GM21367 (cell line): ENCODE results near the gene GALNT13.
"Not testable (repeated sequence)": the region's sequence is repeated elsewhere in the genome, so short reads cannot be mapped to it uniquely, and the experiment has no call there.

Experiments
- ATAC-seq: cut with Tn5 transposase; IDR thresholded peaks from one replicate; pipeline ENCODE4 v1.9.1; 2021; ENCODE audit not compliant: unreplicated experiment

The GALNT13 gene

DNA sequence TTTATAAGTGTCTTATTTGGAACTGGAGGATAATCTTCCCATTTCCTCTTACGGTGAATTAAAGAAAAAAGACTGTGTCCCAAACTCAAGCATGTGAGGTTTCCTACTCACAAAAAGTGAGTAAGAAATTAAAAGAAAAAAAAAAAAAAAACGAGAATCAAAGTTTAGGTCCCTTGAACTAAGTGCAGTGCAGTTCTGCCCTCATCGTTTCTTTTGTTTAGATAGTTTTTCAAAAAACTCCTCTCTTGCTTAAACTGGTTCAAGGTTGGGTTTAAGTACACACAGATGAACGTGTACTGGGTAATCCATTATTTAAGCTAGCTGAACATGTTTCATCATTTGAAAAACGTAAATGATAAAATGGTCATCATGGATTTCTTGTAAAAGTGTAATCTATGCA is 590.9 kb downstream of the GALNT13 start:
- ATAC-seq = no peak

- ATAC-seq = no peak
Observed at GRCh38 chr2:154466226-154466625, 594.5 kb downstream of the GALNT13 start.

GRCh38 chr2:154470376-154470775 is 598.7 kb downstream of the GALNT13 start:
- ATAC-seq = no peak

GRCh38 chr2:154471492-154471891 is 599.8 kb downstream of the GALNT13 start:
- ATAC-seq = not testable (repeated sequence)

- ATAC-seq = no peak
Observed at GRCh38 chr2:154477319-154477718, 605.6 kb downstream of the GALNT13 start.

GRCh38 chr2:154480521-154480920 is 608.8 kb downstream of the GALNT13 start:
- ATAC-seq = no peak

- ATAC-seq = no peak
Observed at GRCh38 chr2:154481336-154481735, 609.6 kb downstream of the GALNT13 start.

GRCh38 chr2:154484338-154485099 is 612.8 kb downstream of the GALNT13 start:
- no peak for ATAC-seq

DNA sequence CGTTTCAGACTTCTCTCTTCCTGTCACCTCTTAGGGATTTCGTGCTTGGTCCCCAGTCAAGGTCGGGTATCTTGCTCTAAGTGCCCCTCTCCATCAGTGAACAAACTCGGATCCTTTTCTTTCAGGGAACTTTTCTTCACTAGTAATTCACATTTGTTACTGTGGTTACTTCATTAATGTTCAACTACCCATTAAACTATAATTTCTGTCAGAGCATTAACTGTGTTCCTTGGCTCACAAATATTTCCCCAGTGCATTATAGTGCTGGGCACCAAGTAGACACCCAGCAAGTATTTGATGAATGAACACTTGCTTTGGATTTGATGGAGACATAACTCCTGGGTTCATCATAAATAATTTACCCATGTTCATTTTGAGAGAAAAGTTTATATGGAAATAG is 617.1 kb downstream of the GALNT13 start:
- no peak for ATAC-seq

DNA sequence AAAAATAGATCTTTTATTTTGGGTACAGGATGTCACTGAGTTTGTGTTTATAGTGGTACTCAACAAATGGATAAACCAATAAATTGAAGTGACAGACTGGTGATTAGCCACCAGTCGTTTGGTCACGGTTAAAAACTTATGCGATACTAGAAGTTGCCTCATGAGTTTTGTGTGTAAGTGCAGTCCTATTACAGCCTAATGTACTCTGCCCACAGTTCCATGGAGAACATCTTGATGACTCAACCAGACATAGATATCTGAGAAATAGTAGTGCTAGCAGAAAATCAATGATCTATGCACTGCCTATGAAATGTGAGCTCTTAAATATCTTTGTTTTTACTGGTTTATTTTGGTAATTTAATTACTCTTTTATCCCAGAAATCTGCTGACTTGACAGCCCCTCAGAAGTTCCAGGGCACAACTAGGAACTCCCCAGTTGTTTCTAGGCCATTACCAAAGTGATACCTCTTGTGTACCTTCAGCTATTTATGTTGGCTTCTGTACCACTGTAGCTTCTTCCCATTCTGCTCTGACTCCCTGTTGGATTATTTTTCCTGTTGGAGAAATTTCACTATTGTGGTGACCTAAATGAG is 617.6 kb downstream of the GALNT13 start:
- ATAC-seq = no peak

DNA sequence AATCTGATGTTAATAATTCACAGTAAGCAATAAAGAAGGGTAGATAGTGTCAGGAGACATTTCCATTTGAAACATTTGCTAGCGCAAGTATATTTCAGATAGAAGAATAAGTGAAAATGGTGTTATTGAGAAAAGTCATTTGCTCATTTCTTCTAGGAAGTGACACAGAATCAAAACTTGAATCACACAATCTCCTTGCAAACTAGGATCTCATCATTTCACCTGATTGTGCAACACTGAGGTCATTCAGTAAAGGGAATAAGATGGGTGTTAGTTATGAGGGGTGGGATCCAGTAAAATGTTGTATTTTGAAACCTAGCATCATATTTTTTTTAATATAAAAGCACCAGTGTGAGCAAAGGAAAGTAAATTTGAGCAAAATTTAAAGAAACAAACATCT is 618.8 kb downstream of the GALNT13 start:
- no peak for ATAC-seq

- ATAC-seq = no peak
Observed at GRCh38 chr2:154495455-154495868, 623.7 kb downstream of the GALNT13 start.

DNA sequence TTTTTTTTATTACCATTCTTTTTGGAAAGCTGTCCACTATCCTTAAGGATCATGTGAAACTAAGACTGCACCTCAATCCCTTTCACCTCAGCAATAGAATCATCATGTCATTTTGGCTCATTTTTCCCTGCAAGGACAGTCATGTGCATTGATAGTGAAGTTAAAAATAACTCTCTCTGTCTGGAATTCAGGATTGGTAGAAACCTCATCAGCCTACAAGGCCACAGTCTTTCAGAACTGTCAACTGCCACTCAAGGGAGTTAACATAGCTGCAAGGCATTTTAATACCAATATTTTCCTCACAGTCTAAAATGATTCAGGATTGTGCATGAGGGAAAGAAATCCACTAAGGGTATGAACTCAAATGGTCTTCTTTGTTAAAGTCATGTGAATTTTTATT is 625.3 kb downstream of the GALNT13 start:
- ATAC-seq = no peak
